ENCODE data around the gene GFOD1. TPM values are rescaled to one million over a fixed set of nuclear protein-coding genes. Genes with fewer than 3 reads are reported as not detected.

GFOD1 gene
- polyA plus RNA-seq, 1 donor from 2014 or later: 7.0 TPM

DNA sequence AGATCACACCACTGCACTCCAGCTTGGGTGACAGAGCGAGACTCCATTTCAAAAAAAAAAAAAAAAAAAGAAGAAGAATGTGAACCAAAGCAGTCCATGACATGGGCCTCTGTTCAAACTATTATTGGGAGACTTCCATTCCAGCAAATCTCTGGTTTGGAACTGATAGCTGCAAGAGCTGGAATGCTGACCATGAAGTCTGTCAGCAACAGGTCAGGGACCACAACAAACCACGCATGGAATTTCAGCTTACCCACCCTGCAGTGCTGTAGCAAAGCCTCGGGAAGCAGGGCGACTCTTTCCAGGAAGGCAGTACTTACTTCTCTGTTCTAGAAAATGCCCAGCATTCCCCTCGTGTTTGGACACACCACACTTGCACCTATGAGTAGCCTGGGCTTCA lies 125.0 kb downstream of the GFOD1 start:
- Histone ChIP-seq H2AFZ (ENCODE audit: low read depth, low read length) (no peak overlapping the region), H3K4me3 (ENCODE audit: low read length) (no peak overlapping the region), H3K9ac (ENCODE audit: low read length) (no peak overlapping the region), H4K20me1 (ENCODE audit: insufficient read depth) (no peaks in the 10 kb centered on the region), H3K27ac (ENCODE audit: low read length) (no peak overlapping the region), H3K36me3 (ENCODE audit: insufficient read depth, low read length) (peaks cover 7% of the 10 kb centered on the region), H3K27me3 (ENCODE audit: insufficient read depth, low read depth, low read length) (no peaks in the 10 kb centered on the region), H3K79me2 (replicated peaks; ENCODE audit: insufficient read depth, low read length) (no peaks in the 10 kb centered on the region), H3K9me3 (ENCODE audit: low read length) (no peaks in the 10 kb centered on the region), H3K4me2 (ENCODE audit: low read length) (no peak overlapping the region), H3K9me2 (ENCODE audit: insufficient read depth, low read length) (no peaks in the 10 kb centered on the region), H3F3A (ENCODE audit: insufficient read depth, low read length, poor library complexity, severe bottlenecking) (no peaks in the 10 kb centered on the region)
- TF ChIP-seq MXI1 (conservative IDR thresholded peaks at IDR 0.05; ENCODE audit: poor library complexity, severe bottlenecking) (no peak), RAD21 (conservative IDR thresholded peaks at IDR 0.05) (no peak), POLR2AphosphoS5 (IDR thresholded peaks at IDR 0.05) (no peak), TAF1 (IDR thresholded peaks at IDR 0.05; ENCODE audit: low read depth) (no peak), SMC3 (conservative IDR thresholded peaks at IDR 0.05; ENCODE audit: poor library complexity) (no peak), EZH2 (IDR thresholded peaks at IDR 0.05; ENCODE audit: borderline replicate concordance, insufficient read depth, low read length, poor library complexity, severe bottlenecking) (no peak), EP300 (conservative IDR thresholded peaks at IDR 0.05; ENCODE audit: poor library complexity, severe bottlenecking) (no peak), CTCF (IDR thresholded peaks at IDR 0.05; ENCODE audit: poor library complexity, severe bottlenecking) (no peak), REST (IDR thresholded peaks at IDR 0.05; ENCODE audit: borderline replicate concordance) (no peak)

DNA sequence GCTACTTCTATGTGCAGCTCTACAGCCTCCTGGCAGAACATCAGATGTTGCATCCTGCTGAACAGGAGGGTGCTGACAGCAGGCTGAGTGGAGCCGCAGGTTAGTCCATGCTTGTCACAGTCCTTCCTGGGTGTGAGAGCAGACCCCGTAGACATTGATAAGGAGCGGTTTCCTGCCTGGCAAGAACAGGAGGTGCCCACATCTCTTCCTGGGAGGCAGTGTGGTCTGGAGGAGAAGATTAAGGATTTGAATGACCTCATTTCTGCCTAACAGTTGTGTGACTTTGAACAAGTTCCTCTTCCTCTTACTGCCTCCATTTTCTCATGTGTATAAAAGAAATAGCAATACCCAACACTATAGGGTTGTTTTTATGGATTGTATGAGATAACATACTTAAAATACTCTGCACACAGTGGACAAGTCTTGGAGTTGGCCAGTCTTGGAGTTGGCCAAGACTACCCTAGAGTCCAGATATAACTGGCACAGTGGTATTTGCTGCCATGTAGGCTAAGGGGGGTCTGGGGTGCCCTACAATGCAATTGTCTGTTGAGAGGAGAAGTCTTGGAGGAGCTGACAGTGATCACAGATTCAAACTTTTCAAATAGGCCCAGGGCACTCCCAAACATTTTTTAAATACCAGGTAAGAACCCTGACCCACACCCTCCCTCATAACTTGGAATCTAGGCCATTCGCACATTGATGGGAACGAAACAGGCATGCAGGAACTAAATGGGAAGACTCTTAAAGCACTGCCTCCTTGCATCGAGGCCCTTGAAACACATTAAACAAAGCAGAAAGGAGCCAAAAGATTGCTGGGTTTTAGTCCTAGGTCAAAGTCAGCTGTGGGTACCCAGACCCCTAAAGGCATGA lies 126.5 kb downstream of the GFOD1 start:
- H3K9me3 ChIP-seq (ENCODE audit: low read length): no peaks in the 10 kb centered on the region
- no peak overlapping the region for H2AFZ ChIP-seq (ENCODE audit: low read depth, low read length)
- H3K36me3 ChIP-seq (ENCODE audit: insufficient read depth, low read length): peaks cover 7% of the 10 kb centered on the region
- no peaks in the 10 kb centered on the region for H3K27me3 ChIP-seq (ENCODE audit: insufficient read depth, low read depth, low read length)
- H3F3A ChIP-seq (ENCODE audit: insufficient read depth, low read length, poor library complexity, severe bottlenecking): no peaks in the 10 kb centered on the region
- no peak overlapping the region for H3K27ac ChIP-seq (ENCODE audit: low read length)
- H3K79me2 ChIP-seq (replicated peaks; ENCODE audit: insufficient read depth, low read length): no peaks in the 10 kb centered on the region
- TF ChIP-seq SMC3 (conservative IDR thresholded peaks at IDR 0.05; ENCODE audit: poor library complexity): no peak
- no peak for TF ChIP-seq RAD21 (conservative IDR thresholded peaks at IDR 0.05)
- TF ChIP-seq CTCF (IDR thresholded peaks at IDR 0.05; ENCODE audit: poor library complexity, severe bottlenecking): no peak
- no peak for TF ChIP-seq MXI1 (conservative IDR thresholded peaks at IDR 0.05; ENCODE audit: poor library complexity, severe bottlenecking)
- TF ChIP-seq REST (IDR thresholded peaks at IDR 0.05; ENCODE audit: borderline replicate concordance): no peak
- no peak for TF ChIP-seq POLR2AphosphoS5 (IDR thresholded peaks at IDR 0.05)
- no peak for TF ChIP-seq TAF1 (IDR thresholded peaks at IDR 0.05; ENCODE audit: low read depth)
- no peak for TF ChIP-seq EP300 (conservative IDR thresholded peaks at IDR 0.05; ENCODE audit: poor library complexity, severe bottlenecking)
- TF ChIP-seq EZH2 (IDR thresholded peaks at IDR 0.05; ENCODE audit: borderline replicate concordance, insufficient read depth, low read length, poor library complexity, severe bottlenecking): no peak
- no peaks in the 10 kb centered on the region for H4K20me1 ChIP-seq (ENCODE audit: insufficient read depth)
- no peaks in the 10 kb centered on the region for H3K9me2 ChIP-seq (ENCODE audit: insufficient read depth, low read length)
- no peak overlapping the region for H3K4me3 ChIP-seq (ENCODE audit: low read length)
- H3K9ac ChIP-seq (ENCODE audit: low read length): no peak overlapping the region
- no peak overlapping the region for H3K4me2 ChIP-seq (ENCODE audit: low read length)
